AG20443 (cell line): ENCODE data around the gene FBH1.

Experiments
- DNase-seq: peaks from one replicate; pipeline ENCODE4 v3.0.0; 2012; ENCODE audit warnings: low spot score, mixed read lengths

The FBH1 gene

GRCh38 chr10:5978230-5978489, 88.1 kb downstream of the FBH1 start:
- DNase-seq: no peak

GRCh38 chr10:5981529-5981928, 91.5 kb downstream of the FBH1 start:
- DNase-seq: no peak

GRCh38 chr10:5983774-5984173, 93.7 kb downstream of the FBH1 start:
- DNase-seq: no peak

- no peak for DNase-seq
Observed at GRCh38 chr10:5985029-5985428, 95.0 kb downstream of the FBH1 start.
